Bronchial epithelial cell (primary cell): ENCODE measurements around the gene NECAB2. TPM values are rescaled to one million over a fixed set of nuclear protein-coding genes. Genes with fewer than 3 reads are reported as not detected.

ENCODE experiments used
- DNase-seq: peaks from one replicate; pipeline ENCODE4 v3.0.0-alpha.2; 2010; ENCODE audit warnings: low read depth
- FAIRE-seq: peaks from 2 replicates; lab custom pipeline; 2011; peaks lifted over from hg19 to GRCh38; lab: Jason Lieb, UNC
- H3K27me3 ChIP-seq: 2 replicates; pipeline ENCODE4 v1.5.1; 2011; ENCODE audit warnings: low read length; ENCODE audit not compliant: control insufficient read depth, insufficient read depth
- H3K36me3 ChIP-seq: 2 replicates; pipeline ENCODE4 v1.5.1; 2011; ENCODE audit warnings: low read length; ENCODE audit not compliant: control insufficient read depth, insufficient read depth
- H3K4me3 ChIP-seq: 2 replicates; pipeline ENCODE4 v1.5.1; 2011; ENCODE audit warnings: mild to moderate bottlenecking, low read depth, low read length, control low read depth
- total RNA-seq: library from RNA; depleted of rRNA; stranded (reverse); fragments of >200 nt; gene quantifications from 2 replicates; pipeline ENCODE4 v1.2.1, GENCODE V29; 2014
- TF ChIP-seq, protein P1 (sequence below): IDR thresholded peaks from 2 replicates; pipeline ENCODE4 v1.5.1; 2011; ENCODE audit warnings: mild to moderate bottlenecking, moderate library complexity, low read length, control low read depth, inconsistent platforms; ENCODE audit not compliant: insufficient read depth, severe bottlenecking

The NECAB2 gene
- total RNA-seq, 1 donor from 2014 or later = not detected

DNA sequence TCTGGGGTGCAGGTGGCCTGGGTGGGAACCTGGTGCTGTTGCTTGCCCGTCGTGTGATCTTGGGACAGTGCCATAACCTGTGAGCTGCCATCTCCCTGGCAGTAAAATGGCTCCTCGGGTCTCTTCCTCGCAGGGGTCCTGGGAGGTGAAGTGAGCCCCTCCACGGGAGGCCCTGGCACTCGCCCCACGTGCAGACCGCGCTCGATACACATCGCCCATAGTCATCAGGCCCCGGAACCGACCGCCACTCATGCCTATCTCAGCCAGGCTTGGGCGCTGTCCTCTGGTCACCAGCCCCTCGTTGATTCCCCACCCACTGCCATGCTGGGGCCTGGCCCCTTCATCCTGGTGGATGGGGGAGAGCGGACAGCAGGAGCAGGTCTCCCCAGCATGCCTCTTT, 36.5 kb upstream of the NECAB2 start:
- no peak for FAIRE-seq
- no peaks in the 10 kb centered on the region for H3K36me3 ChIP-seq
- DNase-seq = no peak
- H3K4me3 ChIP-seq = no peak overlapping the region
- TF ChIP-seq, protein P1, sequence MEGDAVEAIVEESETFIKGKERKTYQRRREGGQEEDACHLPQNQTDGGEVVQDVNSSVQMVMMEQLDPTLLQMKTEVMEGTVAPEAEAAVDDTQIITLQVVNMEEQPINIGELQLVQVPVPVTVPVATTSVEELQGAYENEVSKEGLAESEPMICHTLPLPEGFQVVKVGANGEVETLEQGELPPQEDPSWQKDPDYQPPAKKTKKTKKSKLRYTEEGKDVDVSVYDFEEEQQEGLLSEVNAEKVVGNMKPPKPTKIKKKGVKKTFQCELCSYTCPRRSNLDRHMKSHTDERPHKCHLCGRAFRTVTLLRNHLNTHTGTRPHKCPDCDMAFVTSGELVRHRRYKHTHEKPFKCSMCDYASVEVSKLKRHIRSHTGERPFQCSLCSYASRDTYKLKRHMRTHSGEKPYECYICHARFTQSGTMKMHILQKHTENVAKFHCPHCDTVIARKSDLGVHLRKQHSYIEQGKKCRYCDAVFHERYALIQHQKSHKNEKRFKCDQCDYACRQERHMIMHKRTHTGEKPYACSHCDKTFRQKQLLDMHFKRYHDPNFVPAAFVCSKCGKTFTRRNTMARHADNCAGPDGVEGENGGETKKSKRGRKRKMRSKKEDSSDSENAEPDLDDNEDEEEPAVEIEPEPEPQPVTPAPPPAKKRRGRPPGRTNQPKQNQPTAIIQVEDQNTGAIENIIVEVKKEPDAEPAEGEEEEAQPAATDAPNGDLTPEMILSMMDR = no peak
- H3K27me3 ChIP-seq = peaks cover 4% of the 10 kb centered on the region

DNA sequence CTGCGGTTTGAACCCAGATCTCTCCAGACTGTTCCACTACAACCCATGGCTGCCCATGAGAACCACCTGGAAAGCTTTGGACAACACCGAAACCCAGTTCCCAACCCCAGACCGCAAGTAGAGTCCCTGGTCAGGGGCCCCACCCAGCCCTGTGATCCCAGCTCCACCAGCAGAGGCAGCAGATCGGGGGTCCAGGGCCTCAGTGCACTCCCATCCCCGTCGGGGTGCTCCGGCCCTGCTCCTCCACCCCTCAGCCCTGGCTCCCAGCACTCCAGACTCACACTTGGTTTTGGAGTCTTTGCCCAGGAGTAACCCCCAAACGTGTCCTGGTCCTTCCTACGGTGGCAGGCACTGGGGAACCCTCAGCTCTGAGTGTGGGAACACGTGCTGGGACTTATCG, 35.7 kb upstream of the NECAB2 start:
- Histone ChIP-seq H3K4me3 (no peak overlapping the region), H3K36me3 (no peaks in the 10 kb centered on the region), H3K27me3 (peaks cover 4% of the 10 kb centered on the region)
- FAIRE-seq (no peak), DNase-seq (no peak)
- TF ChIP-seq, protein P1 = no peak

GRCh38 chr16:83932955-83933673, 34.9 kb upstream of the NECAB2 start:
- DNase-seq (no peak), FAIRE-seq (no peak)
- Histone ChIP-seq H3K27me3 (peaks cover 4% of the 10 kb centered on the region), H3K4me3 (no peak overlapping the region), H3K36me3 (no peaks in the 10 kb centered on the region)
- TF ChIP-seq, protein P1 = no peak

DNA sequence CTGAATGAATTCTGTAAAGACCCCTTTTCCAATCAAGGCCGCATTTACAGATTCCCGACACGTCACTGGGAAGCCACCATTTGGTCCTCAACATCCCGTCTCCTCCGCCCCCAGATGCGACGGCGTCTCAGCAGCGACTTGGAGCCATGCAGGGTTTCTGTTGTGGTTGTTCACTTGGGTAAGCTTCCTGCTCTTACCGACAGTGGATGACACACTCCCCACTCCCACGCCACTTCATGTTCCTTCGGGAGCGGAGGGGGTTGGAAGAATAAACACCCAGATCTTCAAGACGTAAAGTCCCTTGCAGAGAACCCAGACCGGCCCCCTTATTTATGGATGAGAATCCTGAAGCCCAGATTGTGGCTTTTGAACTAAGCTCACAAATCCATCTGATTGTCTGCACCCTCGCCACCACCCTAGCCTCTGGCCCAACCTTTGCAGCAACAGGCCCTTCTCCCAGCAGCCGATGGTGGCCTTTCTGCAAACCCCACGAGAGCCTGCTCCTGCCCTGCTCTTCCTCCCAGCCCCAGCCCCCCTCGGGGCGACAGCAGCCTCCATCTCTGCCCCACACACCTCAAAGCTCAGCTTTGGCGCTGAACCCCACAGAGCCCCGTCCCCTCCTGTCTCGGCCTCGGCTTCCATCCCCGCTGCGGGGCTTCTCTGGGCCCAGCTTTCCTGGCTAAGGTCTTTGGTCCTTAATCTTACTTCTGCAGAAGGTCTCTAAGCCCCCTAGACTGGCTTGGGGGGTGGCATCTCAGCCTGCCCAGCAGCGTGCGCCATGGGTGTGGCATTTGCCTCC, 34.0 kb upstream of the NECAB2 start:
- TF ChIP-seq, protein P1 = no peak
- Histone ChIP-seq H3K27me3 (peaks cover 4% of the 10 kb centered on the region), H3K4me3 (no peak overlapping the region), H3K36me3 (no peaks in the 10 kb centered on the region)
- FAIRE-seq (no peak), DNase-seq (no peak)

GRCh38 chr16:83934684-83934977, 33.4 kb upstream of the NECAB2 start:
- TF ChIP-seq, protein P1 = no peak
- Histone ChIP-seq H3K27me3 (peaks cover 4% of the 10 kb centered on the region), H3K4me3 (no peak overlapping the region), H3K36me3 (no peaks in the 10 kb centered on the region)
- no peak for FAIRE-seq
- no peak for DNase-seq
